NOMO-1 treated with dmso at 0.1 percent for 144 hours (cell line): ENCODE data around the gene COPZ2.
A peak's percentile ranks its signal among the peaks of the same experiment; 100 is the strongest.
"Not testable (repeated sequence)": the region's sequence is repeated elsewhere in the genome, so short reads cannot be mapped to it uniquely, and the experiment has no call there.

Experiments used
- DNase-seq: peaks from one replicate; lab custom pipeline; 2025; ENCODE audit not compliant: unreplicated experiment; lab: John Stamatoyannopoulos, UW

Gene COPZ2

GRCh38 chr17:48031966-48032365, 5.6 kb downstream of the COPZ2 start:
- DNase-seq = no peak

GRCh38 chr17:48030531-48030930, 7.1 kb downstream of the COPZ2 start:
- no peak for DNase-seq

DNA sequence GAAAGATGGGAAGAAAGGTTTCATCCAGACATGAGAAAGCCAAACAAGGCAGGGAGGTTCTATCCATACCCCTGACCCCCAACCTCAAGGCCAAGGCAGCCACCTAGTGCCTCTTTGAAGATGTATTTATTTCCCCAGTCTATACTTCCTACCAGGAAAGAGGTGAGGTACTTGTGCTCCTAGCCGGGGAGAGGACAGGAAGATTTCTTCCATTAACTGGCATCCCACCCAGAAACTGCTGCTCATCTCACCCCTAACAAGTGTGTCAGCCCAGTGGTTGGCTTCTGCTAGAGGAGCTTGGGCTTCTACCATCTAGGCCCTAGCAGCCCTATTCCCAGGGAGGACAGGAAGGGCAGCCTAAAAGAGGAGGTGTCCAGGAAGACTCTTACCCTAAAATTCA, 8.9 kb downstream of the COPZ2 start:
- no peak for DNase-seq

DNA sequence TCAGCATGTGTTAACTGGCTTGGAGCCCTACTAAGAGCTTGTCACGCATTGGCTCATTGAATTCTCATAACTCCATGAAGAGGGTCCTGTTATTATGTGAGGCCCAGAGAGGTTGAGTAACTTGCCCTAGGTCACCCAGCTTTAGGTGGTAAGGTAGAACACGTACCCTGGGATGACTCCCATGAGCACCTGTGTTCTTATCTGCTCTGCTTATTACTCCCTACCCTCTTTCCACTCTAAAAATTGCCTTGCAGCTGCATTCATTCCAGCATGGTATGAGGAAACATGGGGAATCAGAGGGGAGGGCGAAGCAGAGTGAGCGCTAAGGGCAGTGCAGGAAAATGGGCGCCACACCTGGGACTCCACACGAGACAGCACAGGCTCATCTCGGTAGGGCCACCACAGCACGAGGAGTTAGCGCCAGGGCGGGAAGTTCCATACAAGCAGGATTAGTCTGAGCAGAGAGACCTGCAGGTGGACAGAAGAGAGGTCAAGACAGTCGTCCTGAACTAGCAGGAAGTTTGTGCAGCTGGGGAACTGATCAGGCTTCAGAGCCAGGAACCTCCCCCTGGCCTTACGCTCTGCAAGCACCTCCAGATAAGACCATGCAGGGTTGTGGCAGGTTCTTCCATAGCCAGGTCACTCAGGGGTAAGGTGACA, 10.1 kb downstream of the COPZ2 start:
- DNase-seq = no peak

DNA sequence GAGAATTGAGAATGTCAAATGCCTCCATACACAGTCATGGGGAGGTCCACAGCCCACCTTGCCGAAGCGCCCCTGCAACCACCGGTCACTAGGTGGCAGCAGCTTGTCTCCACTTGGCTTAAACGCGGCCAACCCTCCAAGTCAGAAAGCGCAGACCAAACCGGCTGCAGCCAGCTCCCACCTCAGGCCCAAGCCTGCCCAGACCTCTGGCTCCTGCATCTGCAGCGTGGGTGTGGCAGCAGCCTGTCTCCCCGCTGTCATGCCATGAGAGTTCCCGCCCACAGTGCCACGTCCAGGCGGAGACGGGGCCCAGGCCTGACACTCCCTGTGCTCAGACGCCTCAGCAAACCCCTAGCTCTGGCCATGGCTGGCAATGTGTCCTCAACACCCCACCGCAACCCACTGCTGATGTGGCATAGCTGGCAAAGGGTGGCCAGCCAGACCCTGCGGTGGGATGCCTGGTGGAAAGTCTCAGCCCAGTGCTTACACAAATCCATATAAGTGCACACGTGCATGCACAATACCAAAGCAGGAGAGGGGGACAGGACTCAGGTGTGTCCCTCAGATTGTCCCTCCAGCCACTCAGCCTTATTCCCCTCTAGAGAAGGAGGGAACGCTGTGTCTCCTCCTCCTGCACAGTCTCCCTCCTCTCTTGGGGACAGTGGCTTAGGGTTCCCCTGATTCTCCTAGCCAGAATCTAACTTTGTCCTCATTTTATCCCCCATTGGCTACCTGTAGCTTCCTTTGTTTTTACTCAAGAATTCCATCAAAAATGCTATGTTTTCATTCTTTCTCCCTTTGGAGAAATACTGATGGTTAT, 10.9 kb downstream of the COPZ2 start:
- DNase-seq = peak; percentile 85

GRCh38 chr17:48025904-48026501, 11.6 kb downstream of the COPZ2 start:
- no peak for DNase-seq

DNA sequence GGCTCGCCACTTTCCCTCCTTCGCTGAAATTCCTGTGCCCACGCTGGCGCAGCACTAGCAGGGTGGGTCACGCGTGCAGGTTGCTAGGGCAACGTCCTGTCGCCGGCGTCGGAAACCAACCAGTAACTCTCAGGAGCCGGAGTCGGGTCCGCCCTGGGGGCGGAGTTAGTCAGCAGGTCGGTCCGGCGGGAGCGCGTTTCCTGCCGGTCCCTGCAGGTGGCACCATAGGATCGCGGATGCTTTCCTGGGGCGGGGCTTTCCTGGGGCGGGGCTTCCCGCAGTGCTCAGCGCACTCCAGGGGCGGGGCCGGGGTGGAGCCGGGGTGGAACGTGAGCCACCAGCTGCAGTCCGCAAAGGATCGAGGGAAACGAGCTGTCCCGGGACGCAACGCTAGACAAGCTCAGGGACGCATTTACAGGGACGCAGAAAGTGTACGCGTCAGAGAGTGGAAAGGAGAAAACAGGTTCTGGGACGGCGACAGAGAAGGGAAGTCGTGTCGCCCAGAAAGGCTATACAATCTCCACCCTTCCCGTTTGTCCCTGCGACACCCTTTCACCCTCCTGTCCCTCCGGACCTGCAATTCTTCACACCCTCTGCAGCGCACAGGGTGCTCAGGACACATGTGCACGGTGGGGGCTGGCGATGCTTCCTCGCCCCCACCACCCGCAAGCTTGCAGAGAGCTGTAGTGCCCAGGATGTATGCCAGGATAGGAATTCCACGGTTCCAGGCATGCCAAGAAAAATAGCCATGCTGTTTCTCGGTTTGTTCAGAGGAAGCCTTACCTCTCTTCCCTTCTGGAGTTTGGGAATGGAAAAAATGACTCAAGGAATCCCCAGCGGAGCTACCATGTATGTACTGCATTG, 12.3 kb downstream of the COPZ2 start:
- DNase-seq = peak; percentile 94

DNA sequence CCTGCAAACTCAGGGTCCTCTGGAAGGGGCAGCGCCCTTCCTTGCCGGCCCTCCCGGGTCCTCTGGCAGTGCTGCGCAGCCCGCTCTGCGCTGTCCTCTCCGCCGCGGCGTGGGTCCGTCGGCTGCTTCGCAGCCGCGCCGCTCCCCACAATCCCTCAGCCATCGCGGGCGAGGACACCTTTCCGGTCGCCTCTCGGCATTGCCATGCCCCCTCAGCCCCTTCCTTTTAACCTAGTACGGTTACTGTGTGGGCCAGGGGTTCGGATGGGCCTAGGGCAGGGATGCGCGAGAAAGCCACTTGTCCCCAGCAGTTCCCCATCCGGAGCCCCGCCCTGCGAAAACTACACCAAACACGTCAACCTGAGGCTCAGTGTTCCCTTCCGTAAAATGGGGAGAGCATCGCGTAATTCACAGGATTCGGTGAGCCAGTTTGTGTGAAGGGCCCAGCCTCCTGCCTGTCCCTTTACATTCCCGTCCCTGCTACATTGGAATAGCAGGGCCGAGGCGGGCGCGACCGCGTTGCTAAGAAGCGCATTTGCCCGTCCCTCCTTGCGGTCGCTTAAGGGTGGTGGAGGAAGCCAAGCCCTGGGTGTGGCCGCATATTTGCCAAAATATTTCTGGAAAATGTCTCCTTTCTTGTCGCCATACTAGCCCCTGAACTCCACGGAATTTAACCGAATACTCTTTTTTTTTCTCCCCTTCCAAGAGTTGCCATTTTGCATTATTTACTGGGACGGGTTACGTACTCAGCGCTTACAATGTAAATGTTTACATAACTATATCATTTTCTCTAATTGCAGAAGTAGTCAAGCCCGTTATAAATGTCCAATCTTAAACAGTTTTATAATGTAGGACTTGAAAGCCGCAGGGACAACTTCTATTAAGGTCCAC, 13.2 kb downstream of the COPZ2 start:
- DNase-seq = peak; percentile 14

DNA sequence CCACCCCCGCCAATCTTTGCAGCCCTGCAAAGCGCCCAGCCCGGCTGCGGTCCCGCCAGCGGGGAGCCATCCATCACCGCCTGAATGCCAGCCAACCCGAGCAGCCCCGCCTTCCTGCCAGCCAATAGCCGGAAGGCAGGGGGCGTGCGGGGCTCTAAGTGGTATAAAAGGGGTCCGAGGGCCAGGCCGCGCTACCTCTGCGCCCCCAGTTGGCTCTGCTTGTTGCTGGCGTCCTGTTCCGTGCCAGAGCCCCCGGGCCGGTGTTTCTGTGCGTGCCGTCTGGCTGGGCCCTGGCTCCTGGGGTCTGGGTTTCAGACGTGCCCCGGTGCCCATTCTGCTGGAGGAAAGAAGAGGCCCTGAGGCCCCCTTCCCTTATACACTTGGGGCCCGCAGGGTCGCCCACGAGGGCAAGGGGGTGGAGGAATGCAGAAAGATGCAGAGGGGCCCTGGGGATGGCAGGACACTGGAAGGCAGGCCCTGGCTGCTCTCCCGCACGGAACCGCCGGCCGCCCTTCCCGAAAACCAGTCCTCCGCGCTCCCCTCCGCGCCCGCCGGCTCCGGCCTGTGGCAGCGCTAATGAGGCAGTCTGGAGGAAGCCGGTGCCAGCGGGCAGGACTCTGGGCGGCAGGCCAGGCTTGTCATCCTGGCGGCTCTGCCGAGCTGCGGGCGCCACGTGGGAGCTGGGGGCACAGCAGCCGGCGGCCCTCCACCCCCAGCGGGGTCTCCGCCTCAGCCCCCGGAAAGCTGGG, 14.0 kb downstream of the COPZ2 start:
- peak; percentile 59 for DNase-seq

DNA sequence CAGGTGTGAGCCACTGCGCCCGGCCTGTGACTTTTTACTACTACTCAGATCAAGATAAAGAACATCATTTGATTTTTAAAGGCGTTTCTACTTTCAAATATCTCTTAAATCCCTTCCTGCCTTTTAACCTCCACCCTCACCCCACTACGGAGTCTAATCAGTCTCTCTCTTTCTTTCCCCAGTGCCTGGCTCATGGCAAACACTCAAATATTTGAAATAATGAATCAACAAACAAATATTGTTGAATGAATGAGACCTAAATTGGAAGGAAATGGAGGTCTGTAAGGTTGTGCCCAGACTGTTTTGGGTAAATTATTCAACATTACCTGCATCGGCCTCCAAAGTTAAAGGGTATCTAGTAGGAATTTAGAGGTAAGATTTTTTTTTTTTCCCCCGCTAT, 14.7 kb downstream of the COPZ2 start:
- no peak for DNase-seq

DNA sequence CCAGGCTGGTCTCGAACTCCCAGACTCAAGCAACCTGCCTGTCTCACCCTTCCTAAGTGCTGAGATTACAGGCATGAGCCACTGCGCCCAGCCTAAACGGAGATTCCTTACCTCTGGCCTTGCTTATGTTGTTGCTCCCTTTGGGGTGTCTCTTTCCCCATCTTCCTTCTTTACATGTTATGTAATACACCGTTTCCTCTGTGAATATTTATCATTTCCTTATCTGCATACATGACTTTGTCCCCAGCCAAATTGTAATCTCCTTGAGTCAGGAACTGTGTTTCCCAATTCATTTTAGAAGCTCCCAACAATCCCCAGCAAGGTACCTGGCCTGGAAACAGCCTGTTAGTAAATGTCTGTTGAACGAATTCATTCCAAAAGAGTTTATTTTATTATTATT, 15.7 kb downstream of the COPZ2 start:
- DNase-seq = no peak

DNA sequence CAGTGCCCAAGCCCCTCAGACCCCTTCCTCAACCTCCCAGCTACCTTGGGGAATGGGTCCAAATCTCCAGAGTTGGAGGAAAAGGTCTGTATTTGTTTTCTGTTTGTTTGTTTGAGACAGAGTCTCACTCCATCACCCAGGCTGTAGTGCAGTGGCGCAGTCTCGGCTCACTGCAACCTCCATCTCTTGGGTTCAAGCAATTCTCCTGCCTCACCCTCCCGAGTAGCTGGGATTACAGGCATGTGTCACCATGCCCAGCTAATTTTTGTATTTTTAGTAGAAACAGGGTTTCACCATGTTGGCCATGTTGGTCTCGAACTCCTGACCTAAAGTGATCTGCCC, 19.8 kb downstream of the COPZ2 start:
- not testable (repeated sequence) for DNase-seq

GRCh38 chr17:48016112-48016511, 21.5 kb downstream of the COPZ2 start:
- no peak for DNase-seq

- no peak for DNase-seq
These were observed 22.9 kb downstream of the COPZ2 start for GRCh38 chr17:48014595-48015111.

DNA sequence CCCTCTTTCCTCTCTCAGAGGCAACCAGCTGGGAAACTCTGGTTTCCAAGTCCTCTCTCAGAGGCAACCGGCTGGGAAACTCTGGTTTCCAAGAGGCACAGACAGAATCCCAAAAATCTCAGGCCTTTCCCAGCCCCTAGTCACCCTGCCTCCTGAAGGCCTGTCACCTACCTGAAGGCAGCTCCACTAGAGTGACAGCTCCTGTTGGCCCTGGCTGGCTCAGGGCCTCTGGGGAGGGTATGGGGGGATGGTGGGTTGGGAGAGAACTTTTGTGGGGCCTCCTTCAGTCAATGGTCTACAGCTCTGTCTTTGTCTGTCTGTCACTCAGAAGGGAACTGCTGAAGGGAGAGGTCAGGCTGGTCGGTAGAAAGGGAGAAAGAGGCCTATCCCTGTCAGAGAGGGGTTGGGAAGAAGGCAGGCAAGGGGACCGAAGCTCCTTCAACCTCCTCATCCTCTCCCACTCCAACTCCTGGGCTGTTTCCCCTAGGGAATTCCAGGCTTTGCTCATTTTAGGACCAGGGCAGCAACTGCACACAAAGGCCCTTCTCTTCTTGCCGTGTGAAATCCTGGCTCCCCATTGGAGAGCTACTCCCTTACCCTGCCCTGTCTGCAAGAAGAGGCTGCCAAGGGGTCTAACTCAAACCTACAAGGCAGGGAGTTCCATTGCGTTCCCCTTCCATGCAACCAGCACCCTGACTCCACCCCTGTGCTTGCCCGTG, 23.6 kb downstream of the COPZ2 start:
- no peak for DNase-seq

- no peak for DNase-seq
These were observed 24.9 kb downstream of the COPZ2 start for GRCh38 chr17:48012654-48013053.

- peak; percentile 16 for DNase-seq
These were observed 25.5 kb downstream of the COPZ2 start for GRCh38 chr17:48012151-48012520.

DNA sequence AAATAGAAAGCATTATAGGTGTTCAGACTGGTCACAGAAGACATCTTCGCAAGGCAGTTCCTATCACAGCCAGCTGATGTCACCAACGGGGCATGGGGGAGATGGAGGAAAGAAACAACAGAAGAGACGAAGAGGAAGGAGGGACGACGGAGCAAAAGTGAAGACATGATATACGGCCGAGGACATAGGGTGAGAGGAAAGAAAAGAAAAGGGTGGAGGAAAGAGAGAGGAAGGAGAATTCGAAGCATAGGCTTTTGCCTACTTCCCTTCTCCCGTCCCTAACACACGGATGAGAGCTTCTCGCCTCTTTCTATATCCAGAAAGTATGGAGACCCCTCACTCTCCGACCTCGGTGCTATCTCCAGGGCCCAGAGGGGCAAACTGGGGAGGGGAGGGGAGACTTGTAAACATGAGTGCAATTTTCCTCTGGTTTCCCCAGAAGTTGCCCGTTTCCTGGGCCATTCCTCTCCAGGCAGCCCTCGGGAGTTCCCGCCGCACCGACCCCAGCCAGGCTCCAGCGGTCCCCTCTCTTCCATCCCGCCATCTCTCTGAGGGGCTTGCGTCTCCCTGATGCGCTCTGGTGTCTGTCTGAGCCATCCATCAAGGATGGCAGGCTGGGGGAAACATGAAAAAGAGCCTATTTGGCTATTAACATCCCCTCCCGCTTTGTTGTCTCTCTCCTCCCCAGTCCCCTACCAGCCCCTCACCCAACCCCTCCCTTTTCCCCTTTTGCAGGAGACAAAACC, 26.0 kb downstream of the COPZ2 start:
- peak; percentile 69 for DNase-seq
